IMR-90 (cell line): ENCODE results near the gene CAT. TPM values are rescaled to one million over a fixed set of nuclear protein-coding genes. Genes with fewer than 3 reads are reported as not detected.

ENCODE experiments used
- ATAC-seq: fragments of 200-7000 bp; cut with Tn5 transposase; 2 replicates; pipeline ENCODE4 v1.9.1; 2020; ENCODE audit warnings: low read depth, mild to moderate bottlenecking, moderate library complexity
- BruUV-seq: library from RNA; stranded (reverse); fragments of 400-500 nt; replicated peaks from 2 replicates; lab custom pipeline; 2021; lab: Mats Ljungman, UMichigan
- CTCF ChIA-PET: fragments of 300-600 bp; formaldehyde crosslinking; extraction: SDS; loops from one replicate; lab custom pipeline; 2021; ENCODE audit warnings: antibody characterized with exemption; lab: Yijun Ruan, JAX
- POLR2A ChIA-PET: fragments of 300-600 bp; sonication (Branson Sonifier 250); formaldehyde crosslinking; loops from one replicate; lab custom pipeline; 2022; ENCODE audit warnings: antibody characterized with exemption; ENCODE audit not compliant: unreplicated experiment; lab: Charles Lee
- DNase-seq: peaks from one replicate; pipeline ENCODE4 v3.0.0; 2013
- H2AFZ ChIP-seq: replicated peaks from 2 replicates; pipeline ENCODE3; 2013; ENCODE audit warnings: low read length, mild to moderate bottlenecking; ENCODE audit not compliant: poor library complexity
- H2AK5ac ChIP-seq: 2 replicates; pipeline ENCODE4 v1.6.1; 2013; ENCODE audit warnings: low read depth, low read length, inconsistent platforms
- H2AK9ac ChIP-seq: replicated peaks from 2 replicates; pipeline ENCODE3; 2013; ENCODE audit warnings: mild to moderate bottlenecking, low read depth, low read length, moderate library complexity; ENCODE audit not compliant: poor library complexity
- H2BK120ac ChIP-seq: 2 replicates; pipeline ENCODE4 v1.6.1; 2013; ENCODE audit warnings: low read depth, low read length, inconsistent platforms
- H2BK15ac ChIP-seq: 3 replicates; pipeline ENCODE4 v1.6.1; 2013; ENCODE audit warnings: low read depth, low read length, inconsistent platforms
- H2BK20ac ChIP-seq: 2 replicates; pipeline ENCODE4 v1.6.1; 2013; ENCODE audit warnings: low read depth, mild to moderate bottlenecking, inconsistent platforms, low read length, moderate library complexity
- H2BK5ac ChIP-seq: 2 replicates; pipeline ENCODE4 v1.6.1; 2013; ENCODE audit warnings: mild to moderate bottlenecking, low read depth, low read length, inconsistent platforms; ENCODE audit not compliant: poor library complexity, severe bottlenecking
- H3K14ac ChIP-seq: replicated peaks from 2 replicates; pipeline ENCODE4 v1.6.1; 2013; ENCODE audit warnings: low read depth, low read length, inconsistent platforms
- H3K18ac ChIP-seq: 2 replicates; pipeline ENCODE4 v1.6.1; 2013; ENCODE audit warnings: low read depth, low read length, control low read depth
- H3K23ac ChIP-seq: 2 replicates; pipeline ENCODE4 v1.6.1; 2013; ENCODE audit warnings: low read depth, low read length, inconsistent platforms
- H3K27ac ChIP-seq: 2 replicates; pipeline ENCODE4 v1.5.1; 2013; ENCODE audit warnings: mild to moderate bottlenecking, control low read depth, low read length; ENCODE audit not compliant: insufficient read depth
- H3K27me3 ChIP-seq: 2 replicates; pipeline ENCODE4 v1.6.1; 2013; ENCODE audit warnings: low read length; ENCODE audit not compliant: control insufficient read depth, insufficient read depth
- H3K36me3 ChIP-seq: 2 replicates; pipeline ENCODE4 v1.6.1; 2013; ENCODE audit warnings: low read length, mixed read lengths; ENCODE audit not compliant: control insufficient read depth, insufficient read depth
- H3K4ac ChIP-seq: 2 replicates; pipeline ENCODE4 v1.6.1; 2013; ENCODE audit warnings: low read depth, low read length, inconsistent platforms
- H3K4me1 ChIP-seq: 2 replicates; pipeline ENCODE4 v1.6.1; 2013; ENCODE audit warnings: low read length, mixed read lengths; ENCODE audit not compliant: control insufficient read depth, insufficient read depth
- H3K4me2 ChIP-seq: 2 replicates; pipeline ENCODE4 v1.6.1; 2013; ENCODE audit warnings: low read depth, mild to moderate bottlenecking, control low read depth, low read length, moderate library complexity
- H3K4me3 ChIP-seq: 2 replicates; pipeline ENCODE4 v1.5.1; 2013; ENCODE audit warnings: low read depth, mild to moderate bottlenecking, control low read depth, low read length, moderate library complexity; ENCODE audit not compliant: insufficient read depth
- H3K56ac ChIP-seq: 2 replicates; pipeline ENCODE4 v1.6.1; 2013; ENCODE audit warnings: low read length, inconsistent platforms; ENCODE audit not compliant: insufficient read depth; ENCODE audit errors: extremely low read depth
- H3K79me1 ChIP-seq, 2 experiments: 2 replicates each; pipeline ENCODE4 v1.6.1; 2013; ENCODE audit warnings: low read length in 2 of 2, inconsistent platforms in 1 of 2, low read depth in 1 of 2
- H3K9ac ChIP-seq: 2 replicates; pipeline ENCODE4 v1.6.1; 2013; ENCODE audit warnings: low read depth, low read length, control low read depth
- H3K9me1 ChIP-seq: 2 replicates; pipeline ENCODE4 v1.6.1; 2013; ENCODE audit warnings: low read length, inconsistent platforms; ENCODE audit not compliant: insufficient read depth
- H3K9me3 ChIP-seq: 2 replicates; pipeline ENCODE4 v1.6.1; 2013; ENCODE audit warnings: low read length; ENCODE audit not compliant: control insufficient read depth, insufficient read depth
- H4K20me1 ChIP-seq: 2 replicates; pipeline ENCODE4 v1.6.1; 2013; ENCODE audit warnings: low read length, inconsistent platforms; ENCODE audit not compliant: insufficient read depth
- H4K5ac ChIP-seq: 2 replicates; pipeline ENCODE4 v1.6.1; 2013; ENCODE audit warnings: mild to moderate bottlenecking, low read depth, low read length, control low read depth
- H4K8ac ChIP-seq, 2 experiments: 2 replicates each; pipeline ENCODE4 v1.6.1; 2013; ENCODE audit warnings: low read depth in 2 of 2, low read length in 2 of 2, control low read depth in 1 of 2, inconsistent platforms in 1 of 2
- H4K91ac ChIP-seq: 2 replicates; pipeline ENCODE4 v1.6.1; 2013; ENCODE audit warnings: low read depth, low read length, inconsistent platforms; ENCODE audit not compliant: insufficient read depth
- FOS ChIP-seq: fragments of 150-350 bp; IDR thresholded peaks from 2 replicates; pipeline ENCODE4 v1.6.1; 2016; ENCODE audit warnings: low read depth, low read length
- POLR2A ChIP-seq: IDR thresholded peaks from 2 replicates; pipeline ENCODE4 v1.6.1; 2012; ENCODE audit warnings: mild to moderate bottlenecking, low read depth, low read length
- WGBS, 2 experiments: methylation state at CpG; one replicate each; pipeline versions ENCODE4 v1.1.5 to v1.1.7; 2013; ENCODE audit warnings: missing lambda C conversion rate in 2 of 2; ENCODE audit not compliant: insufficient read length in 1 of 2; ENCODE audit errors: extremely low coverage in 2 of 2; 5-methylcytosine and 5-hydroxymethylcytosine counted together
- dilution Hi-C: fragments of 300-500 bp; cut with HindIII; formaldehyde crosslinking; loops from one replicate; pipeline ENCODE4 v1.14.3; 2018; ENCODE audit warnings: low sequenced_read_pairs; ENCODE audit not compliant: unreplicated experiment
- in situ Hi-C: fragments of 300-500 bp; cut with MboI; formaldehyde crosslinking; loops from 3 replicates; pipeline ENCODE4 v1.14.3; 2019; ENCODE audit warnings: low sequenced_read_pairs, inconsistent platforms, mixed read lengths
- intact Hi-C: fragments of 100-400 bp; cut with micrococcal nuclease; formaldehyde crosslinking; loops from 2 replicates; pipeline ENCODE4 v1.10.0; 2022
- polyA plus RNA-seq, 3 experiments: library from polyadenylated mRNA; depleted of rRNA; stranded (reverse); fragments of >200 nt; gene quantifications; 2 replicates each; pipeline ENCODE4 v1.2.3, GENCODE V29; 2012; ENCODE audit warnings: low replicate concordance in 1 of 3
- total RNA-seq: library from RNA; depleted of rRNA; stranded (reverse); fragments of >200 nt; gene quantifications from 2 replicates; pipeline ENCODE4 v1.2.3, GENCODE V29; 2012

Gene CAT
- total and polyA plus RNA-seq, 2 of the 4 experiments (the other 2 are of a cell fraction): 52.5 to 80.5 TPM

DNA sequence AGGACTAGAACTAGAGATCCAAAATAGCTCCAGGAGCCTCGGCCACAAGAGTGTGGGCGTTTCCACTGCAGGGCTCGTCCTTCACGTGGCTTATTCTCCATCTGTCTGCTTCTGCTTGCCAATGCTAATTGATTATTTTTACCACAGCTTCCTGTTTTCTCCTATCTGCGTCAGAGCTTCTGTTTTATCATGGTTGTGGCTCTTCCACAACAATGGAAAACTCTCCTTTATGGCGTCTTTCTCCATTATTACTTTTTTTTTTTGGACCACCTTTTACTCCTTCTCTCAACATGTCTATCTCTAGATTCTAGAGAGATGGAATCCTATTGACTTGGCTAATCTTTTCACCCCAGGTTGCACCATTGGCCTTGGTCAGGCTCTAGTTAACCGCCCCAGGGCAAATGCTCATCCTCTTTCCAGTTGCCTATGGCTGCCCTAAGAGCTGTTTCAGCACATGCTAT, 25.9 kb downstream of the CAT start:
- H3K18ac ChIP-seq: no peak overlapping the region
- H3K9me1 ChIP-seq: no peaks in the 10 kb centered on the region
- CTCF ChIA-PET: no interaction called here
- H3K9ac ChIP-seq: no peak overlapping the region
- POLR2A ChIA-PET: no interaction called here
- no peaks in the 10 kb centered on the region; the same call in 1 of the 2 replicates for H3K9me3 ChIP-seq
- ATAC-seq (no peak), DNase-seq (no peak)
- H2AK9ac ChIP-seq: no peak overlapping the region
- no peak overlapping the region for H2AK5ac ChIP-seq
- H4K8ac ChIP-seq: no peak overlapping the region
- no peak overlapping the region for H3K14ac ChIP-seq
- no peak overlapping the region for H4K91ac ChIP-seq
- H3K27me3 ChIP-seq: no peaks in the 10 kb centered on the region
- H3K4me2 ChIP-seq: no peak overlapping the region
- intact Hi-C loops: no loop called here
- H3K4me3 ChIP-seq: no peak overlapping the region
- H3K56ac ChIP-seq: no peak overlapping the region
- no peak overlapping the region for H3K4ac ChIP-seq
- no peak overlapping the region for H3K23ac ChIP-seq
- whole genome bisulfite sequencing, 2 experiments: 80% methylated on average over 2 of the region's 7 CpGs; no CpG with 5 or more reads in 1 of the 2 experiments
- no peak overlapping the region for H2BK5ac ChIP-seq
- H4K5ac ChIP-seq: no peak overlapping the region
- H3K36me3 ChIP-seq: peaks cover 51% of the 10 kb centered on the region
- H2BK15ac ChIP-seq: no peak overlapping the region
- in situ Hi-C loops: no loop called here
- dilution Hi-C loops: no loop called here
- no peak overlapping the region for H2BK120ac ChIP-seq
- no peaks in the 10 kb centered on the region for H3K4me1 ChIP-seq
- no peaks in the 10 kb centered on the region for H3K79me1 ChIP-seq
- no TSS peak for BruUV-seq
- H2AFZ ChIP-seq: no peak overlapping the region
- no peak overlapping the region for H2BK20ac ChIP-seq
- H4K20me1 ChIP-seq: no peaks in the 10 kb centered on the region
- H3K27ac ChIP-seq: no peak overlapping the region
- TF ChIP-seq POLR2A: no peak
- TF ChIP-seq FOS: no peak
